ENCODE results near the gene PDGFC.

PDGFC gene

DNA sequence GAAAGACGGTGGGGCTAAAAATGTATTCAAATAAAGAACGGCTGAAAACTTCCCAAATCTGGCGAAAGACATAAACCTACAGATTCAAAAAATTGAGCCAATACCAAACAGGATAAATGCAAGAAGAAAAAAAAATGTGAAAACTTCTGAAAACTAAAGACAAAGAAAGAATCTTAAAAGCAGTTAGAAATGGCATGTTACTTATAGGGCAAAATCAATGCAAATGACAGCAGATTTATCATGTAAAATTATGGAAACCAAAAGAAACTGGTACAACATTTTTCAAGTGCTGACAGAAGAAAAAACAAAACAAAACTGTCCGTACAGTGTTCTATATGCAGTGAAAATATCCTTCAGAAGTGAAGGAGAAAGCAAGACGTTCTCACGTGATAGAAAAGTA is 239.0 kb downstream of the PDGFC start:
- DNase-seq: no peak

DNA sequence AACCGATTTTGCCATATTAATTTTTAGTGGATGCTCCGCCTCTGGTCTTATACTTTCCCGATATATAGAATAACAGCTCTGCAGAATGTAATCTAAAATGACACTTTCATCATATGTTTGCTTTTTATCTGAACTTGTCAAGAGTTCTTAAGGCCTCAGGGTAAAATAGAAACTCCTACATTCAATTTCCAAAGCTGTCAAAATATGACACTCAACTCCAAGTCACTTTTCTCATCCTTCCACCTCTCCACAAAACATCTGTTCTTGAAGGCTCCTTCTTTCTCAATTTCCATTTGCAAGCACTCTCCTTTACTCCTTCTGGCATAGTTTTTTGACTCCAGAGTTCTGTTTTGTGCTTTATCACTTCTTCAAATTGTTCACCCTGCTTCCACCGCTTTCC is 242.2 kb downstream of the PDGFC start:
- DNase-seq: no peak

- no peak for DNase-seq
Measured at GRCh38 chr4:156725257-156725656, 246.3 kb downstream of the PDGFC start.

GRCh38 chr4:156723951-156724668 is 247.5 kb downstream of the PDGFC start:
- no peak for DNase-seq

GRCh38 chr4:156718226-156718625 is 253.4 kb downstream of the PDGFC start:
- no peak for DNase-seq

- no peak for DNase-seq
Measured at GRCh38 chr4:156711193-156711590, 260.4 kb downstream of the PDGFC start.
